ENCODE results near the gene BCO1.

- TF ChIP-seq YY1 (IDR thresholded peaks at IDR 0.05; ENCODE audit: insufficient read depth, insufficient read length) (no peak), ZNF274 (IDR thresholded peaks at IDR 0.05; ENCODE audit: low read depth, low read length) (no peak), SUZ12 (IDR thresholded peaks at IDR 0.05; ENCODE audit: extremely low read depth, insufficient read depth, insufficient read length) (no peak)
These were observed 91.5 kb downstream of the BCO1 start for GRCh38 chr16:81329947-81330346.

Data from NT2/D1 (cell line).